ENCODE data around the gene ZNF100. TPM values are rescaled to one million over a fixed set of nuclear protein-coding genes. Genes with fewer than 3 reads are reported as not detected.

The ZNF100 gene
- total RNA-seq, 1 donor from 2014 or later: 5.4 TPM

- no peak for DNase-seq (ENCODE audit: extremely low spot score in 2 of 2)
- no peak overlapping the region for H3K4me3 ChIP-seq
- no peaks in the 10 kb centered on the region for H3K36me3 ChIP-seq
- no peaks in the 10 kb centered on the region for H3K4me1 ChIP-seq
- intact Hi-C loops (cut with DNase I): no loop called here
- no peak overlapping the region for H3K27ac ChIP-seq
- H3K27me3 ChIP-seq: no peaks in the 10 kb centered on the region
- H3K9me3 ChIP-seq: no peaks in the 10 kb centered on the region
- TF ChIP-seq POLR2A (IDR thresholded peaks at IDR 0.05) (no peak), CTCF (IDR thresholded peaks at IDR 0.05) (peak; percentile 25 to 56 (median 33)), POLR2AphosphoS5 (IDR thresholded peaks at IDR 0.05; ENCODE audit: insufficient read depth in 1 of 2, low read depth in 1 of 2) (no peak)
Observed at GRCh38 chr19:21698215-21698614, 69.2 kb downstream of the ZNF100 start.

DNA sequence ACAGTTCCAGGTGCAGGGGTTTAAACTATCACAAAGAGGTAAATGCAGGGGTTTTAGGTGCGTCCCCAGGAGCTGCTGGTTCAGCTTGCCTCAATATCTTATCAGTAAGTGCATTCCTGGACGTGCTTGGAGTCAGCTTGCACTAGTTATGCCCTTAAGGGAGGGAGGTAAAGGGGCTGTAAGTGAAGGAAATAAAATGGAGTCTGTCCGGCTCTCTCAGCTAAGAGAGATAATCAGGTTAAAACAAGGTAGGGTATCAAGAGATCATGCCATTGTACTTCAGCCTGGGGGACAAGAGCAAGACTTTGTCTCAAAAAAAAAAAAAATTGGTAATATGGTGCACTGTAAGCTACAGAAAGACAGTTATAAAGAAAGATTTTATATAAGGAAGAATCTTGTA is 69.7 kb downstream of the ZNF100 start:
- Histone ChIP-seq H3K27me3 (no peaks in the 10 kb centered on the region), H3K4me3 (no peak overlapping the region), H3K27ac (no peak overlapping the region), H3K9me3 (no peaks in the 10 kb centered on the region), H3K4me1 (no peaks in the 10 kb centered on the region), H3K36me3 (no peaks in the 10 kb centered on the region)
- TF ChIP-seq POLR2AphosphoS5 (IDR thresholded peaks at IDR 0.05; ENCODE audit: insufficient read depth in 1 of 2, low read depth in 1 of 2): no peak
- TF ChIP-seq CTCF (IDR thresholded peaks at IDR 0.05): no peak
- no peak for TF ChIP-seq POLR2A (IDR thresholded peaks at IDR 0.05)
- no peak for DNase-seq (ENCODE audit: extremely low spot score in 2 of 2)
- intact Hi-C loops (cut with DNase I): no loop called here

DNA sequence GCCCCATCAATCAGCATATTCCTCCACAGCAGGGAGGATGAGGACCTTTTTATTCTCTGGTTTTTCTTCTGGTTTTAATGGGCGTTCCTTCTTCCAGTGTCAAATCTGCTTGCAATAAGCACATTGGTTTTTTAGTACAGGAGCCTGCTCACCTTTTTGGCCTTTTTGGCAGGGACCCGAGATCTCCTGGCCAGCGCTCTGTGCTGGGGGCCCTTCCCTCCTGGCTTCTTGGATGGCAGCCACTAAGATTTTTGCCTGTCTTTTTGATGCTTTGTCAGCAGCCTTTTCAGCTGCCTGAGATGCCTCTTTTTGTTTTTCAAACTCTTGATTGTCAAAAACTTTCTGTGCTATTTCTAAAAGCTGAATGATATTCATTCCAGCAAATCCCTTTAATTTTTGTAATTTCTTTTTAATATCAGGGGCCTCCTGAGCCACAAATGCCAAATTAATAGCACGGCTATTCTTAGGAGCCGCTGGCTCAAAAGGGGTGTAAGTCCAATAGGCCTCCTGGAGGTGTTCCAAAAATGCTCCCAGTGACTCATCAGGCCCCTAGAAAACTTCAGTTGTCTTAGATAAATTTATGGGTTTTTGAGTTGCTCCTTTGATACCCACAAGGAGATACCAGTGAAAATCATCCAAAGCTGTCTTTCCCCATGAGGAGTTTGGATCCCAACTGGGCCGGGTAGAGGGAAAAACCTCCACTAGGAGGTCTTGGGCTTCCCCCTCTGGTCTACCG is 73.0 kb downstream of the ZNF100 start:
- no peak for TF ChIP-seq CTCF (IDR thresholded peaks at IDR 0.05)
- no peak for TF ChIP-seq POLR2AphosphoS5 (IDR thresholded peaks at IDR 0.05; ENCODE audit: insufficient read depth in 1 of 2, low read depth in 1 of 2)
- no peak for TF ChIP-seq POLR2A (IDR thresholded peaks at IDR 0.05)
- no peaks in the 10 kb centered on the region for H3K36me3 ChIP-seq
- no peaks in the 10 kb centered on the region for H3K27me3 ChIP-seq
- no peak overlapping the region for H3K4me3 ChIP-seq
- no peaks in the 10 kb centered on the region for H3K4me1 ChIP-seq
- intact Hi-C loops (cut with DNase I): no loop called here
- no peaks in the 10 kb centered on the region for H3K9me3 ChIP-seq
- H3K27ac ChIP-seq: no peak overlapping the region
- DNase-seq (ENCODE audit: extremely low spot score in 2 of 2): no peak

- H3K4me1 ChIP-seq: no peaks in the 10 kb centered on the region
- H3K27me3 ChIP-seq: no peaks in the 10 kb centered on the region
- H3K4me3 ChIP-seq: no peak overlapping the region
- no peaks in the 10 kb centered on the region for H3K9me3 ChIP-seq
- H3K36me3 ChIP-seq: no peaks in the 10 kb centered on the region
- intact Hi-C loops (cut with DNase I): no loop called here
- H3K27ac ChIP-seq: no peak overlapping the region
- DNase-seq (ENCODE audit: extremely low spot score in 2 of 2): no peak
- TF ChIP-seq CTCF (IDR thresholded peaks at IDR 0.05): no peak
- TF ChIP-seq POLR2AphosphoS5 (IDR thresholded peaks at IDR 0.05; ENCODE audit: insufficient read depth in 1 of 2, low read depth in 1 of 2): no peak
- no peak for TF ChIP-seq POLR2A (IDR thresholded peaks at IDR 0.05)
Observed at GRCh38 chr19:21693399-21693798, 74.0 kb downstream of the ZNF100 start.

- no peak overlapping the region for H3K4me3 ChIP-seq
- no peaks in the 10 kb centered on the region for H3K9me3 ChIP-seq
- H3K27ac ChIP-seq: no peak overlapping the region
- DNase-seq (ENCODE audit: extremely low spot score in 2 of 2): no peak
- TF ChIP-seq CTCF (IDR thresholded peaks at IDR 0.05) (no peak), POLR2AphosphoS5 (IDR thresholded peaks at IDR 0.05; ENCODE audit: insufficient read depth in 1 of 2, low read depth in 1 of 2) (no peak), POLR2A (IDR thresholded peaks at IDR 0.05) (no peak)
- no peaks in the 10 kb centered on the region for H3K36me3 ChIP-seq
- H3K4me1 ChIP-seq: no peaks in the 10 kb centered on the region
- intact Hi-C loops (cut with DNase I): no loop called here
- no peaks in the 10 kb centered on the region for H3K27me3 ChIP-seq
Observed at GRCh38 chr19:21691661-21692060, 75.7 kb downstream of the ZNF100 start.

Data from vagina (tissue), 2 donors.